GM18867 (cell line): Measurements from ENCODE around the gene MMP24.

Experiments used
- ATAC-seq: cut with Tn5 transposase; IDR thresholded peaks from one replicate; pipeline ENCODE4 v1.9.1; 2021; ENCODE audit warnings: mild to moderate bottlenecking, moderate library complexity; ENCODE audit not compliant: unreplicated experiment

Gene MMP24

DNA sequence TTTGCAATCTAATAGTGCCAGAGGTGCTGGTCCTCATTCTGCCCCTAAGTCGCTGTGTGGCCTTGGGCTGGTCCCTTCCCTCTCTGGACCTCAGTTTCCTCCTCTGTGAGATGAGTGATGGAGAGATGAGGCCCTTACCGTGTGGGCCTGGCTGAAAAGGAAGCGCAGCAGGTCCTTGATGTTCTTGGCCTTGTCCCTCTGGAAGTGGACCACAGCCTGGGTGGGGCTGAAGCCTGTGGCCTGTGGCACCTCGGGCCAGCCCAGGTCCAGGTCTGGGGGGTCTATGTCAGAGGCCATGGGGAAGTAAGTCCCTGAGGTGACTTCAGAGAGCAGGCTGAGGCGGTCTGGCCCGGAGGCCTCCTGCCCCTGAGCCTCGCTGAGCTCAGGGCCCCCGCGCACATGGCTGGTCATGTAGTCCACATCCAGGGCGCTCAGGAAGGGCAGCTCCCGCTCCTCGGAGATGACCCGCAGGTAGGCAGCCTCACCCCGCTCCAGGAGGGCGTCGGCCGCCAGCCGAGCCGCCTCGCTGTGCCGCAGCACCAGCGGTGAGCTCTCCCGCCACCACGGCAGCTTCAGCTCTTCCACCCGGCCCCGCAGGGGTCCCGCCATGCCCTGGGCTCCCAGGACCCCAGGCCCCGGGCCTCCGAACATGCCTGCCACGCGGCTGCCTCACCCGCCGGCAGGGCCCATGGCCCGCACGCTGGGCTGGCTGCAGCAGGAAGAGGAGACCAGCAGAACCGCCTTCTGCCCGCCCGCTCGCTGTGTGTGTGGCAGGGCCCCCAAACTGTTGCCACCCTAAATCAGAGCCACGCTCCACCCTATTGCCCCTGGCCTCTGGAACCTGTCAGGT lies 65.4 kb downstream of the MMP24 start, which contains the start of gene FAM83C:
FAM83C (minus strand) TSS at position 772 of the 850 bp plus-strand sequence; CDS start at position 651, 121 bp downstream.
- ATAC-seq: no peak

DNA sequence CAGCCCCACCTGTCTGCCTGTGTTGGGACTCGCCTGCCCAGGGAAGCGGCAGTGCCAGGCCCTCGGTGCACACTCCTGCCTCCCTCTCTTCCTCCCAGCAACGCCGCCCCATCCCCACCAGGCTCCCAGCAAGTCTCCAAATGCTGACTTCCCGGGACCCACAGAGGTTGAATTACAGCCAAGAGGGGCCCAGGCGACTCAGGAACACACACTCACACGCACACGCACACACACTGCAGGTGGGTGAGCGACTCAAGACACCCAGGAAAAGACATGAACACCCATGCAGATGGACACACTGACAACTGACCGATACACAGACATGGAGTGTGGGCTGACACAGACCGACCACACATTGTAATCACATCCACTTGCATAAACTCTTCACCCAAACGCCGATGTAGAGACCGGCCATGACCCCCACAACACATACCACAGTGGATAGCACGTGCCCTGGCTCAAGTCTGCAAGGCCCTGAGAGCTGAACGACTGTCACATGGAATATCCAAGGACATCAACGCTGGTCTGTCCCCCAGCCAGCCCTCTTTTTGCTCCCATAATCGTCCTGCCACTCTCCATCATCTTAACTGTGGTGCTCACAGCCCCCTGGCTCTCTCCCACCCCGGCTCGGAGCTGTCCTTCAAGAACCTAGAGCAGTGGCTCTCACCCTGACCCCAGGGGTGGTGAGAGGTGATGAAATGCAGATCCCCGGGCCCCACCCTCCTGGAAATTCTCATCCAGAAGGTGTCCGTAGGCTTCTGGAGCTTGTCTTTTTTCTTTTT lies 66.2 kb downstream of the MMP24 start:
- ATAC-seq: no peak

DNA sequence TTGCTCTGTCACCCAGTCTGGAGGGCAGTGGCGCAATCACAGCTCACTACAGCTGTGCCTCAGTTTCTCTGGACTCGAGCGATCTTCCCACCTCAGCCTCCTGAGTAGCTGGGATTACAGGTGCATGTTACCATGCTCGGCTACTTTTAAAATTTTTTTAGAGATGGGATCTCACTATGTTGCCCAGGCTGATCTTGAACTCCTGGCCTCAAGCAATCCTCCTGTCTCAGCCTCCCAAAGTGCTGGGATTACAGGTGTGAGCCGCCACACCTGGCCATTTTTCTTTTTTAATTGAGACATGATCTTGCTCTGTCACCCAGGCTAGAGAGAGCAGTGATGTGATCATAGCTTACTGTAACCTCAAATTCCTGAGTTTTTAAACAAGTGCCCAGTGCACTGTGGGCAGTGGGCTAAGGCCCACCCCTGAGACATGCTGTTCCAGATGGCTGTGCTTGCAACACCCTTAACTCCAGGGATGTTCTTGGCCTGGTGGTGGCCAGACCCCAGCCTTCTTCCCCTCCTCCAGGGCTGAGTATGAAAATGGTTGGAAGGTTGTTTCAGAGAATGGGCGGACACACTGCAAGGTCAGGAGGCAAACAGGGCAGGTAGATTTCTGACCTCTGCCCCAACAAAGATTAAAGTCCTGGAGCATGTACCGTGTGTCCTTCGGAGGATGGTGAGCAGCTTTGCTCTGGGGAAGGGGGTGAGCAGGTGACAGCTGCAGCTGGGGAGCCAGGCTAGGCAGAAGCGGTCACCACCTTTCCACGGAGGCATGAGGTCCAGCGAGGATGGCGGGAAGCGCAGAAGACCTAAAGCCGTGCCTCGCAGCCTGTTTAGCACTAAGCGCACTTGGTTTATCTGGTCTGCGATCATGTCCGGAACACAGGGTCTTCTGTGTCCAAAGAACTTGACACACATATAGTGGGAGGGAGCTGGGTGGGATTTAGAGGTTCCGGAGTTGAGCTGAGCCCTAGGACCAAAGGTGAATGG lies 67.1 kb downstream of the MMP24 start:
- ATAC-seq: no peak

DNA sequence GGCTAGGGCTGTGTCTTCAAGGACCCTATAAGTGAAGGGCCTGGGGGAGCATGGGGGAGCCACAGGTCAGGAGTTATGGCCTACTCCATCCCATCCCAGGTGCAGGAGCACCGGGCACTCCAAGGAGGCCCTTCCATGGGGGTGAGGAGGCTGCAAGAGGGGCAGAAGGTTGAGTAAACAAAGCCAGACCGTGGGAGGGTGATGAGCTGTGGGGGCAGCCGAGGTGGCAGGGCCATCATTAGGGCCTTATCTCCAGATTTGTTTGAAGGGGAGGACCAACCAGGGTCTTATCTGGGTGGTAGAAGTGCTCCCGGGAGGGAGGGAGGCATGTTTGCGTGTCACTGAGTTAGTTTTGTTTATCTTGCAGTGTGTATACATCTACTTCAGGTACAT lies 67.8 kb downstream of the MMP24 start:
- no peak for ATAC-seq

DNA sequence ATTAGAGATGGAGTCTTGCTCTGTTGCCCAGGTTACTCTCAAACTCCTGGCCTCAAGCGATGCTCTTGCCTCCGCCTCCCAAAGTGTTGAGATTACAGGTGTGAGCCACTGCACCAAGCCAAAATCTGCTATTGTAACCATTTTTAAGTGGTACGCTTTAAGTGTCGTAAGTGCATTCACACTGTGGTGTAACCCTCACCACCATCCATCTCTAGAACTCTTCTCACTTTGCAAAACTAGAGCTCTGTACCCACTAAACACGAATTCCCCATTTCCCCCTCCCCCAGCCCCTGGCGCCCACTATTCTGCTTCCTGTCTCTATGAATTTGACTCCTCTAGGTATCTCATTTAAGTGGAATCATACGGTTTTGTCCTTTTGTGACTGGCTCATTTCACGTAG lies 68.6 kb downstream of the MMP24 start:
- no peak for ATAC-seq

DNA sequence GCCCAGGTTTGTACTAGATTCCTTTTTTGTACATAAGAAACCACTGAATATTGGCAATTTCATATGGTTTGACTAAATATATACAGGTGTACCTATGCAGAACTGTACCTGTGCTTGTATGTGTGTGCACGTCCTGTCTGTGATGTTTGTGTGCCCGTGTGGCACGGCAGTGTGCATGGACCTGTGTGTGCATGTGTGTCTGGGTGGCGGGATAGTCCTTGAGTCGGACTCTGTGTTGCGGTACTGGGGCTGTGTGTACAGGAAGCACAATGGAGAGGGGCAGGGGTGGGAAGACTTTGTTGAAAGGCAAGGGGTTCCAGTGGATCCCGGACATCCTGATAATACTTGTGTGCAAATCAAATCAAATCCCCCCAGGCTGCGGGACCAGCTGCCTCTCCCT lies 69.2 kb downstream of the MMP24 start:
- ATAC-seq: no peak

DNA sequence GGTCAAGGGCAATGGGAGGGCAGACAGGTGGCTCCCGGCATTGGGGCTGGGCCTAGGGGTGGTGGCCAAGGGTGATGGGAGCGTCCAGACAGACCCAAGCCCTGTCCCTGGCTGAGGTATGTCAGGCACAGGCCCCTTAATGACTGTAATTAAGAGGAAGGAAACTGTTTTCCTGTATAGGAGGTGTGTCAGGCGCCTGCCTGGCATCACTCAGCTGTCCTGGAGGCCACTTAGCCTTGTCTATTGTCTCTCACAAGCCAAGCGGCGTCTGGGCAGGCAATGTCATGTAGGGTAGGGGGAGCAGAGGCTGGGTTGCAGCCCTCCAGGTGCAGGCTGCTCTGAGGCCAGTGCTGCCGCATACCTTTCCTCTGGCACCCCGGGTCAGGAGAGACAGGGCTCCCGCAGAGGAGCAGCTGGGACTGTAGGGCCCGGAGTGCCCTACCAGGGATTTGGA lies 69.6 kb downstream of the MMP24 start:
- ATAC-seq: no peak

DNA sequence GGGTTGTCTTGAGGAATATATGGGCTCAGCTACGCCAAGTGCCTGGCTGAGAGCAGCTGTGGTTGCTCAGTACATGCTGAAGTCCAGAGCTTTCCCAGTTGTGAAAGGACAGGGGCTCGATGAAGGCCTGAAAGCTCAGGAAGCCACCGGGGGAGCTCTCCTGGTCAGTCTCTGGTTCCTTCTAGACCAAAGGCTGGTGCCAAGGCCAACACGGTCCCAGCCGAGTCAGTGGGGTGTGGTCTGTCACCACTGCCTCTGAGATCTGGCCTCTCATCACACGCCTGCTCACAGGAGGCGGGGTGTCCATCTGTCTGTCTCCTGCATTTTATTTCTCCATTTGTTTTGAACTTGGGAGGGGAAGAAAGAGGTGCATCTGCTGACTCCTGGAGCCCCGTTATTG lies 70.7 kb downstream of the MMP24 start:
- ATAC-seq: no peak

DNA sequence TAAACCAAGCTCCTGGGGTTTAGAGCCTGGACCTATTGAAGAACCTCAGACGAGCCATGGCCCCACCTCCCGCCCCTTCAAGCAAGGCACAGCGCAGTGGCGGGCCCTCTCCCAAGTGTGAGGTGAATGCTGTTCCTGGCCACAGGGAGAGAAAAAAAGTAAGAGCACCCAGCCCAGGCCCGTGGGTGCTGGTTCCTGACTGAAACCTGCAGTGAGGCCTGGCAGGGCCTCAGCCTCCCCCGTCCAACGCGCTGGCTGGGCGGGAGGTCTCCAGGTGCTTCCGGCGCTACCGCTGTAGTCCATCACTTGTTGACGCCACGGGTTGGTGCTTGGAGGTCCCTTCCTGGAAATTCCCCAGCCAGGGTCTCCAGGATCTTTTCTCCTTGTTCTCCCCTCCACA lies 71.2 kb downstream of the MMP24 start:
- ATAC-seq: no peak

DNA sequence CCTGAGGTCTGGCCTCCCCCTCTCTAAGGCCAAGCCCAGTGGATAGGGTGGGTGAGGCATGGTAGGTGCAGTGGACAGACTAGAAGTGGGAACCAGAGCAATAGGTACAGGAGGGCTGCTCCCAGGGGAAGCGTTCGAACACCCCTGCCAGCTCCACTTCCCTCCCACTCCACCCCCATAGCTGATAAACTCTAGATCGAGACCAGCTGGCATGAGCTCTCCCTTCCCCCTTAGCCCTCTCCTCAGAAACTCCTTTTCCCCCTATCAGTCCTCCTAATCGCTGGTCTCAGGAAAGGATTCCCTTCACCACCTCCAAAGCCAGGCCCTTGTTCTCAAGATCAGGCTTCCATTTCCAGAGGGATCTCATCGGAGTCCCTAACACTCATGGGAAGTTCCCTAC lies 71.8 kb downstream of the MMP24 start:
- ATAC-seq: no peak

DNA sequence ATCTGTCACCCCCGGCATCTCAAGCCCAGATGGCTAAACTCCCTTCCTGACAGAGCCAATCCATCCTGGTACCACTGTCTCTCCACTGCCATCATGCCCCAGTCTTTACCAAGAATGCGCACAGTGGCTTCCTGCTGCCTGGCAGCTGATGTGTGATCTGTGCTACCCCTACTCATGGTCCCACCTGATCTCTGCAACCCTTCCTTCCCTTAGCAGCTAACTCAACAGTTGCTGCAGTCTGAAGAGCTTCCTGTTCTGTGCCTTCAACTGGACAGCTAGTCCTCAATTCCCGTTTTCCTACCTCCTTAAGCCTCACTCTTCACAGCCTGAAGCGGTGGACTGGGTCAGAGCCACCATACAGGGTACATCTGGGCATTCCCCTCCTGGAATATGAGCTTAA lies 73.3 kb downstream of the MMP24 start:
- no peak for ATAC-seq

DNA sequence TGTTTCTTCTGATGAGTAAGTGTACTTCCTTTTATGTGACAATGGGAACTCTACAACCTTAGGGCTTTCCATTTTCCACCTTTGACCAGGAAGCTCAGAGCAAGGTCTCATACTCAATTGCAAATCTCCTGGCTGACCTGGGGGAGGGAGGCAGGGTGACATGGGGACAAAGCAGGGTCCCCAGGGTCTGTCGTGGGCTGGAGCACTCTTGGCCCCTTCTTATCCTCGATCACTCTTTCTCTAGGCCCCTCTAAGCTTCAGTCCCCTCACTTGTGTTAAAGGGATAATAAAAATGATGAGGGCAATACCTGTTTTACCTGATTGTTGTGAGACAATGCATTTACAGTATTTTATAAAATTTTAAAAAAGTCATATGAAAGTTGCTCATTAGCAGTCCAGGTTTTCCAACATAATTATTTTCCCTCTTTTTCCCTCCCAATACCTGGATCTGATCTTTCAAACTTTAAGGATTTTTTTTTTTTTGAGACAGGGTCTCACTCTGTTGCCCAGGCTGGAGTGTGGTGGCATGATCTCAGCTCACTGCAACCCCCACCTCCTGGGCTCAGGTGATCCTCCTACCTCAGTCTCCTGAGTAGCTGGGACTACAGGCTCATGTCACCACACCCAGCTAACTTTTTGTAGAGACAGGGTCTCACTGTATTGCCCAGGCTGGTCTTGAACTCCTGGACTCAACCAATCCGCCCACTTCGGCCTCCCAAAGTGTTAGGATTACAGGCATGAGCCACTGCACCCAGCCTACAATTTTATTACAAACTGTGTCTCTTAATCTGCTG lies 74.2 kb downstream of the MMP24 start:
- no peak for ATAC-seq

DNA sequence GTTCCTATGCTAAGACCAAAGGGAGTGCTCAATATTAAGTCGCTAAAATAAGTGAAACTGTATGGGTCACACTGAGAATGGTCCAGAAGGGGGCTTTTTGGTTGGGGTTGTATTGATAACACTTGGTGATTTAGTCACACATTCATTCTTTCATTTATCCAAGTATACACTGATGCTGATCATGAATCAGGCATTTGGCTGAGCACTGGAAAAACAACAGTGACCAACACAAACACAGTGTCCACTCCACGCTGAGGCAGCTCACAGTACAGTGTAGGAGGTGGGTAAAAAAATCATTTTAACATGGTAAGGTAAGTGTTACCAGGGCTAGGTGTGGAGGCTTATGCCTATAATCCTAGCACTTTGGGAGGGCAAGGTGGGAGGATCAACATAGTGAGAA lies 74.9 kb downstream of the MMP24 start:
- no peak for ATAC-seq

DNA sequence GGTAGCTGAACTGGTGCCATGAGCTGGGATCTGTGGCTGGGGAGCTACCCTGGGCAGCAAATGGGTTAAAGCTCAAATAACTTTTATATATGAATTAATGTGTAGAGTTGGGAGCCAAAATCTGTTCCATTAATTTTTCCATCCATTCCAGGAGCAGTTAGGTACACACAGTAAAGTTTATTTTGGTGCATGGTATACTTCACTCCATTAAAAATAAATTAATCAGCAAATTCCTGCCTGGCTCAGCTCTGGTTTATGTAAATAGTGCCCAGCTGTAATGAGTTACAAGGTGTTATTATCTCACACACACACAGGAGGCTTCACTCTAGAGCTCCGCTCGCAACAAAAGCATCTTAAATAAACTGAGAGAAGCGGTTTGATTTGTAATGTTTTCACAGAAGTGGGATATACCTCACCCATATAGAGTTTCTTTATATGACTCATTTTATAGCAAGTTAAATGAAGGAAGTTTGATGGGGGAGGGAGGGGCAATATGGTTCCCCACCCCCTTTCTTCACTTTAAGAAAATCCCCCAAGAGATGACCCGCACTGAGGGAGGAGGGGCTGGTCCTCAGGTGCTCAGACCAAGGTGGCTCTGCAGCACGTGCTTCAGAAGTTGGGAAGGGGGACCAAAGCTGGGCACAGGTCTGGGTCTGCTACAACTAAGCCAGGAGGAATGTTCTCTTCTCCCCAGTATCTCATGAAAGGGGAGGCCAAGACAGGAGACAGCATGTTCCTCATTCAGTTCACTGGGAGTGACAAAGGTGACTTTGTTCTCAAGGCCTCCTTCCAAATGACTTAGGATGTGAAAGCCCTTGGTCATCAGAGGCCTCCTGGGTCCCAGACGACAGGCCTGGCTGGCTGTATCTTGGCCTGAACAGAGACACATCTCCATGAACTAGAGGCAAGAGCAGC lies 76.2 kb downstream of the MMP24 start:
- no peak for ATAC-seq

DNA sequence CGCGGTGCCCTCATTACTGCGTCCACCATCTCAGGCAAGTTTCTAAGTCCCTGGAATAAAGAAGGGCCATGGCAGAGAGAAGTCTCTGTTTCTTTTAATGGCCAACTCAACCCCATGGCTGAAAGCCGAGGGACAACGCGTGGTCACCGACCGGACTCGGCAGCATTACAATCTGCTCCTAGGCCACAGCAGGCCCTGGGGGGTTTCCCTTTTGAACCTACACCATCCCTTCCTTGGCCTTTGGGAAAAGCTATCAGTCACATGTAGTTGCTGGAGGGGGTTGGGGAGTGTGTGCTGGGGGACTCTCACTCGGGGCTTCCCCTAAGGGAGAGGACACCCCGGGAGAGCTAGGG lies 76.9 kb downstream of the MMP24 start:
- no peak for ATAC-seq

DNA sequence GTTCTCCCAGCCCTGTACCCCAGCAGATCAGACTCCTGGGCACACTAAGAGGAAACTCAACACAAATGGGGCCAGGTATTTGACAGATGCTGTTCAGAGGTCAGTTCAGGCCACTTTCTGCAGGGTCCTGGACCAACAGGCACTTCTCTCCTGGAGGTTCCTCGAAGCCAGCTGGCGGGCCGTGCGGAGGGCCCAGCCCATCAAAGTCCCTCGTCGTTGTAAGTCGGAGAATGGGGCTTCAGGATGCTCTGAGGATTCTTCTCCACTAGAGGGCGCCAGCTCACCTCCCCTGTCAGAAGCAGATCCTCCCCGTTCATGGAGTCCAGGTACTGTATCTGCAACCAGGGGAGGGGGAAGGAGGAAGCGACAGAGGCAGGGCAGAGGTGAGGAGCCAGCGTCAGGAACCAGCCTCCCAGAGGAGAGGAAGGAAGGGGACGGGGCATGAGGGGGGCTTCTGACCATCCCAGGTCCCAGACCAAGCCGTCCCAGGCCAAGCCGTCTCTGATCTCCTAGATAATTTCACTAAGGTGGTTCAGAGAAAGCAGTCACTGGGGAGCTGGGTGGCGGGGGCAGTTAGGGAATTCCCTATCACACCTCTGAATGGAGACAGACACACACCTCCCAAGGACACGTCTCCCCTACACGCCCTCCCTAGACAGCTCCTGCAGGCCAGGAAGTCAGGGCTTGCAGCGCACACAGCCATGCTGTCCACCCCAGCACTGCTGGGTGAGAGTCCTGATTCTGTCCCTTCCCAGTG lies 77.4 kb downstream of the MMP24 start:
- no peak for ATAC-seq

DNA sequence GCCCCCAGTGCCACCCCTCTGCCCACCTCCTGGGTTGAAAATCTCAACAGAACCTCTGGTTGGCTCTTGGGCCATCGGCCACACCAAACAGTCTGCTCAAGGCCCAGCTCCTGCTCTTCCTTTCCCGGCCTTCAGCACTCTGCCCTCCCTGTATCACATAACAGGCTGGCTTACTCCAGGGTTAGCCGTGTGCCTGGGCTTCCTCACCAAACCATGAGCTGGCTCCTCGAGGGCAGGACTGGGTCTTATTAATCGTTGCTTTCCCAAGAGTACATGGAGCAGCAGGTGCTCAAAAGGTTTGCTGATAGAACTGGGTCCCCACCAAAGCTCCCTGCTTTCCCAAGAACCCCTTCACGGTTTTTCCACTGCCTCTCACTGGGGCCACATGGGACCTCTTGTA lies 78.5 kb downstream of the MMP24 start:
- ATAC-seq: no peak
